Stimulated activated CD8-positive, alpha-beta memory T cell treated with anti-CD3 and anti-CD28 coated beads, Interleukin-7, amount 100 ng/mL, for 1 hour (primary cell): ENCODE measurements around the gene SLC13A2.
"Not testable (repeated sequence)": the region's sequence is repeated elsewhere in the genome, so short reads cannot be mapped to it uniquely, and the experiment has no call there.

Source experiments
- DNase-seq, 2 donors: peaks; one replicate each; pipeline ENCODE4 v3.0.0-alpha.2; 2020; ENCODE audit warnings: low read depth in 2 of 2

Gene SLC13A2

GRCh38 chr17:28473542-28473941 lies at the start of gene SLC13A2:
TSS of gene SLC13A2 (plus strand) at chr17:28473644. CDS start at chr17:28473713, 69 bp downstream.
- DNase-seq: no peak

GRCh38 chr17:28425206-28425605 lies 48.2 kb upstream of the SLC13A2 start:
- DNase-seq: no peak

- no peak for DNase-seq
Measured at GRCh38 chr17:28426081-28426519, 47.3 kb upstream of the SLC13A2 start.

GRCh38 chr17:28427371-28427770 lies 46.1 kb upstream of the SLC13A2 start:
- DNase-seq: no peak

GRCh38 chr17:28427982-28428381 lies 45.5 kb upstream of the SLC13A2 start:
- not testable (repeated sequence) for DNase-seq

- no peak for DNase-seq
Measured at GRCh38 chr17:28433721-28434120, 39.7 kb upstream of the SLC13A2 start.

- not testable (repeated sequence) for DNase-seq
Measured at GRCh38 chr17:28434326-28434725, 39.1 kb upstream of the SLC13A2 start.

- no peak for DNase-seq
Measured at GRCh38 chr17:28443901-28444638, 29.4 kb upstream of the SLC13A2 start.

- DNase-seq: no peak
Measured at GRCh38 chr17:28446716-28447395, 26.6 kb upstream of the SLC13A2 start.

- no peak for DNase-seq
Measured at GRCh38 chr17:28447396-28447760, 26.1 kb upstream of the SLC13A2 start.

GRCh38 chr17:28449859-28450258 lies 23.6 kb upstream of the SLC13A2 start:
- no peak for DNase-seq

- DNase-seq: no peak
Measured at GRCh38 chr17:28457890-28458289, 15.6 kb upstream of the SLC13A2 start.

GRCh38 chr17:28458881-28459280 lies 14.6 kb upstream of the SLC13A2 start:
- DNase-seq: not testable (repeated sequence)

- no peak for DNase-seq
Measured at GRCh38 chr17:28460901-28461300, 12.5 kb upstream of the SLC13A2 start.

- DNase-seq: no peak
Measured at GRCh38 chr17:28466001-28466400, 7.4 kb upstream of the SLC13A2 start.

- no peak for DNase-seq
Measured at GRCh38 chr17:28466521-28467048, 6.9 kb upstream of the SLC13A2 start.

- DNase-seq: no peak
Measured at GRCh38 chr17:28467456-28468025, 5.9 kb upstream of the SLC13A2 start.

- DNase-seq: not testable (repeated sequence)
Measured at GRCh38 chr17:28468033-28468735, 5.3 kb upstream of the SLC13A2 start.

- DNase-seq: no peak
Measured at GRCh38 chr17:28468781-28469180, 4.7 kb upstream of the SLC13A2 start.

GRCh38 chr17:28469376-28469775 lies 4.1 kb upstream of the SLC13A2 start:
- no peak for DNase-seq

GRCh38 chr17:28470266-28470913 lies 3.1 kb upstream of the SLC13A2 start:
- no peak for DNase-seq
